Fibroblast of mammary gland (primary cell): ENCODE data around the gene CHN2.

Experiments used
- DNase-seq: peaks from one replicate; pipeline ENCODE4 v3.0.0-alpha.2; 2010; ENCODE audit warnings: low read depth
- H3K4me3 ChIP-seq: 2 replicates; pipeline ENCODE4 v1.5.1; 2011; ENCODE audit warnings: low read depth, mild to moderate bottlenecking, low read length, moderate library complexity; ENCODE audit not compliant: control insufficient read depth
- CTCF ChIP-seq: conservative IDR thresholded peaks from 2 replicates; pipeline ENCODE4 v1.5.1; 2011; ENCODE audit warnings: low read depth, low read length, inconsistent platforms; ENCODE audit not compliant: control insufficient read depth, insufficient read depth

The CHN2 gene

DNA sequence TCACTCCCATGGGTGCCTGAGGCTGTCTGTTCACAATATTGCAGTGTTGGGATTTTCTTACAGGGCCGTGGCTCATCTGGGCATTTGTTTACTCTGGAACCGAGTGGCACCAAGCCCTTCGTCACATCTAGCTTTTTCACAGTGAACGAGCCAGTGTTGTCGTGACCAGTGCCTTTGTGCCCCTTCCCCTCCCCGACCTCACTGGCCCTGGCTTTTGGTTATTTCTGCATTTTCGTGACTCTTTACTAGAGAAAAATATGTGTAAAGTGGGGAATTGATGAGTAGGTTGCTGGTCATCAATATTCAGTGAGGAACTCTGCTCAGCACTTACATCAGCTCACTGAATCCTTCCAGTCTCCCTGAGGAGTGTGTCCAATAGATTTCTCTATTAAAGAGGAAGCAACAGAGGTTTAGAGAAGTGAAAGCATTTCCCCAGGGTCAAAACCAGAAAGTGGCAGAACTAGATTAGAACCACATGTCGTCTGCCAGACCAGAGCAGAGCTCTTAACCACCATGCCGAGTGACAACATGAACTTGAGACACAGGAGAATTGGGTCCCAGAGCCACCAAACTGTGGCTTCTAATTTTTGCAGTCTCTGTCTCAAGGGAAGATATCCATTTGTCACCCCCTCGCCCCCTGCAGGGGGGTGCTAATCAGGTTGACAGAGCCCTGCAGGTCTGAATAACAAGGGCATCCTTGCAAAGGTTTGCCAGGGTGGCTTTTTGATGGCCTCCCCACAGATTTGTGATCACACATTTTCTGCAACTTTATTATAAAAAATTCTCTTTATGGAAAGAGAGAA lies 125.3 kb downstream of the CHN2 start:
- no peak for TF ChIP-seq CTCF
- DNase-seq, result no peak
- no peak overlapping the region for H3K4me3 ChIP-seq

DNA sequence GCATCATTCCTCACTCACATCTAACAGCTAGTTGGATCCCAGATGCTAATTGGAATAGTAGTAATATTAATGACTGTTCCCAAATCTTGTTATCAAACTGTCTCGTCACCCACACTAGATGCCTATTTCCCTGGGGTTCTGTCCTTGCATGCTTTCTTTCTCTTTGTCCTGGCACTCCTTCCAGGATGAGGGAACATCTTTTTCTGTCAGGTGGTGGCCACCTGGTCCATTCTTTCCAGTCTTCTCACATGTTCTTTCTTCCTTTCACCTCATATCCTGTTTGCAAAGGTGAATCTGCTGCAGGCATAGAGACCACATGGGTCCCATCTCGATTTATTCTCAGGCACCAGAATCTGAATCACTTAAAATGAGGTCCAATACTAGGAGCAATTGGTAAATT lies 126.0 kb downstream of the CHN2 start:
- H3K4me3 ChIP-seq, result no peak overlapping the region
- DNase-seq, result no peak
- TF ChIP-seq CTCF, result no peak

GRCh38 chr7:29322023-29322712 lies 127.6 kb downstream of the CHN2 start:
- DNase-seq, result no peak
- H3K4me3 ChIP-seq, result no peak overlapping the region
- TF ChIP-seq CTCF, result no peak

GRCh38 chr7:29325476-29325875 lies 130.9 kb downstream of the CHN2 start:
- TF ChIP-seq CTCF, result no peak
- H3K4me3 ChIP-seq, result no peak overlapping the region
- no peak for DNase-seq

GRCh38 chr7:29326864-29327263 lies 132.3 kb downstream of the CHN2 start:
- no peak for DNase-seq
- no peak for TF ChIP-seq CTCF
- no peak overlapping the region for H3K4me3 ChIP-seq

GRCh38 chr7:29327455-29327854 lies 132.9 kb downstream of the CHN2 start:
- DNase-seq, result no peak
- TF ChIP-seq CTCF, result no peak

DNA sequence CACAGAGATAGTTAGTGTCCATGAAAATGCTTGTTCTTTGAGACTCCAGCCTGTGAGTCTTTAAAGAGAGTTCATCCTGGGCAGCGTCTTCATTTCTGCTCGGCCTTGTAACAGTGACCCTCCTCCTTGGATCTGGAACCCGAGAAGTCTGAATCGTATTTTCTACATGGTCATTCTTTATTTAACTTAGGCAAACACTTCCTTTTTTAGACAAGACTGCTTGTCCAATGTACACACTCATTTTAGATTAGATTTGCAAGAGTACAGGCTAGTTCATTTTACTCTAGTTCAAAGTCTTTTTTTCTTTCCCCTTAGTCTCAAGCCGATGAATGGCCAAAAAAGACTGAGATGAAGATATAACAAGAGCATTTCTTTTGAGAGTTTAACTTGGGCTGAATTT lies 133.5 kb downstream of the CHN2 start:
- no peak for TF ChIP-seq CTCF
- H3K4me3 ChIP-seq, result no peak overlapping the region
- no peak for DNase-seq

More at GRCh38 chr7:29327455-29327854, 132.9 kb downstream of the CHN2 start:
- H3K4me3 ChIP-seq, result no peak overlapping the region
